ENCODE results near the gene RPL7L1.

RPL7L1 gene

GRCh38 chr6:42933205-42933604, 53.8 kb downstream of the RPL7L1 start:
- H3K4me3 ChIP-seq (ENCODE audit: low read length): no peak overlapping the region
- DNase-seq (ENCODE audit: low read depth): no peak
- no peak for TF ChIP-seq CTCF (conservative IDR thresholded peaks at IDR 0.05; ENCODE audit: low read length)

- TF ChIP-seq CTCF (conservative IDR thresholded peaks at IDR 0.05; ENCODE audit: low read length): no peak
- DNase-seq (ENCODE audit: low read depth): no peak
- H3K4me3 ChIP-seq (ENCODE audit: low read length): no peak overlapping the region
These were observed 55.9 kb downstream of the RPL7L1 start for GRCh38 chr6:42935322-42935721.

- H3K4me3 ChIP-seq (ENCODE audit: low read length): no peak overlapping the region
- no peak for DNase-seq (ENCODE audit: low read depth)
- TF ChIP-seq CTCF (conservative IDR thresholded peaks at IDR 0.05; ENCODE audit: low read length): no peak
These were observed 57.0 kb downstream of the RPL7L1 start for GRCh38 chr6:42936398-42936797.

- H3K4me3 ChIP-seq (ENCODE audit: low read length): no peak overlapping the region
- TF ChIP-seq CTCF (conservative IDR thresholded peaks at IDR 0.05; ENCODE audit: low read length): no peak
- DNase-seq (ENCODE audit: low read depth): no peak
These were observed 58.4 kb downstream of the RPL7L1 start for GRCh38 chr6:42937548-42938427.

GRCh38 chr6:42938428-42938796, 59.0 kb downstream of the RPL7L1 start:
- TF ChIP-seq CTCF (conservative IDR thresholded peaks at IDR 0.05; ENCODE audit: low read length): no peak
- no peak for DNase-seq (ENCODE audit: low read depth)
- no peak overlapping the region for H3K4me3 ChIP-seq (ENCODE audit: low read length)

- no peak for TF ChIP-seq CTCF (conservative IDR thresholded peaks at IDR 0.05; ENCODE audit: low read length)
- no peak overlapping the region for H3K4me3 ChIP-seq (ENCODE audit: low read length)
- no peak for DNase-seq (ENCODE audit: low read depth)
These were observed 59.8 kb downstream of the RPL7L1 start for GRCh38 chr6:42938987-42939809.
